Testis (tissue), 2 donors: ENCODE measurements around the gene OLFML2A.

Experiments used
- CTCF ChIP-seq, 3 experiments: fragments of 450-650 bp in 2 of 3; fragments of 200-600 bp in 1 of 3; sonication (generic) in 1 of 3; IDR thresholded peaks; one replicate each; pipeline ENCODE4 v1.5.1; 2016 to 2019; ENCODE audit warnings: antibody characterized with exemption in 3 of 3, mild to moderate bottlenecking in 2 of 3, moderate library complexity in 1 of 3
- POLR2A ChIP-seq: fragments of 450-650 bp; IDR thresholded peaks from one replicate; pipeline ENCODE4 v1.6.1; 2017; ENCODE audit warnings: antibody characterized with exemption, mild to moderate bottlenecking, moderate library complexity

- TF ChIP-seq CTCF (IDR thresholded peaks at IDR 0.05) (no peak), POLR2A (no peak)
These were observed 25.5 kb downstream of the OLFML2A start for GRCh38 chr9:124802426-124802825.
